Astrocyte (in vitro differentiated cells and primary cell): ENCODE results near the gene JAKMIP1.

Experiments used
- CTCF ChIP-seq: IDR thresholded peaks from 2 replicates; pipeline ENCODE4 v1.5.1; 2011; ENCODE audit warnings: low read depth, mild to moderate bottlenecking, inconsistent platforms, low read length, moderate library complexity; ENCODE audit not compliant: insufficient read depth
- EZH2 ChIP-seq: IDR thresholded peaks from 2 replicates; pipeline ENCODE4 v1.6.1; 2012; ENCODE audit warnings: mild to moderate bottlenecking, low read length, inconsistent platforms; ENCODE audit not compliant: insufficient read depth

DNA sequence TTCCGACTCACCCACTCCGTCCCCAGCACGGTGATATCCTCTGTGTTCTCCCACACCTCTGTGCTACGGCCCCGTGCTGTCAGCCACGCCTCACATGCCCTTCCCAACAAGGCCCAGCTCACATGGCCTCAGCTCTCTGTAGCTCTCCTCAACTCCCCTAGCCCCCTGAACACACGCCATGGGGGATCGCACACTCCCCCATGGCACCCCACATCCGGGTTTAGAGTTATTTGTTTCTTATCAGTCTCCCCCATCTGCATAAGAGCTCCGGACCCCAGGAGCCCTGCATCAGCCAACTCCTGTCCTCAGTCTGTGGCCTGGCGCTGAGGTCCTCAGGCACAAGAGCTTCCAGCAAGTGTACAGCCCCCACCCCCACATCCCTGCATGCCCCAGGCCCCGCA is 189.1 kb downstream of the JAKMIP1 start:
- no peak for TF ChIP-seq EZH2
- no peak for TF ChIP-seq CTCF
